IPS-15b (cell line): ENCODE data around the gene CCDC78.

Source experiments
- H3K27me3 ChIP-seq: one replicate; pipeline ENCODE4 v1.6.1; 2013; ENCODE audit warnings: low read length; ENCODE audit not compliant: control insufficient read depth, insufficient read depth
- H3K36me3 ChIP-seq: one replicate; pipeline ENCODE4 v1.6.1; 2013; ENCODE audit warnings: low read length; ENCODE audit not compliant: control insufficient read depth, insufficient read depth
- H3K4me1 ChIP-seq: one replicate; pipeline ENCODE4 v1.6.1; 2013; ENCODE audit warnings: mild to moderate bottlenecking, low read length; ENCODE audit not compliant: control insufficient read depth, insufficient read depth
- H3K4me3 ChIP-seq: one replicate; pipeline ENCODE4 v1.5.1; 2013; ENCODE audit warnings: low read depth, low read length
- H3K9ac ChIP-seq: one replicate; pipeline ENCODE4 v1.6.1; 2013; ENCODE audit warnings: low read depth, mild to moderate bottlenecking, low read length
- H3K9me3 ChIP-seq: one replicate; pipeline ENCODE4 v1.6.1; 2013; ENCODE audit warnings: mild to moderate bottlenecking, low read length; ENCODE audit not compliant: control insufficient read depth, insufficient read depth

CCDC78 gene

DNA sequence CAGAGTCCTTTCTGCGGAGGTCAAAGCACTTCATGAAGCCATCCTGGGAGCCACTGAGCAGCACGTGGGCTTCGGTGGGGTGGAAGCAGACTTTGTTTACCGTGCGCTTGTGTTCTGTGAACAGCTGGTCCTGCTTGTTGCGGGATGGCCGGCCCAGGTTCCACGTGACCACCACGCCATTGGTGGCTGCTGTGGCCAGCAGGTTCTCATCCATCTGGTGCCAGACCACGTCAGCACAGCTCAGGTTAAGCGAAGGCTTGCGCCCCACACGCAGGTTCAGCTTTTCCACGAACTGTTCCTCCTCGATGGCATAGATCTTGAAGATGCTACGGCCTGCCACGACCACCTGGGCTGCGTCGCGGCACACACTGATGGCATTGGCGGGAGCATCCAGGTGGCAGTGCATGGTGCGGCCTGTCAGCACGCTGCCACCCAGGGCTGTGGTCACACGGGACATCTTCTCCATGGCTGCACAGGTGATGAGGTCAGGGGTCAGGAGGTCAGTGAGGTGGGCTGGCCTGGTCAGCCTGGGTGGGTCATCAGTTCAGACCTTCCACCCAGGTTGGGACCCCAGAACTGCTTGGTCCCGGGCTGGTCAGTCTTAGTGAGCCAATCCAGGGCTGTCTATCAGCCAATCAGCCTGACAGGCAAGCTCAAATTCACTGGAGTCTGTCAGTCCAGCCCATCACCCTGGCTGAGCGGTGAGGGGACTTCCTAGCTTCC, 36.9 kb downstream of the CCDC78 start:
- Histone ChIP-seq H3K9ac (peak overlapping the region; percentile 77), H3K9me3 (no peaks in the 10 kb centered on the region), H3K4me3 (peak overlapping the region; percentile 84), H3K36me3 (peaks cover 18% of the 10 kb centered on the region), H3K27me3 (peaks cover 21% of the 10 kb centered on the region), H3K4me1 (no peaks in the 10 kb centered on the region)

- Histone ChIP-seq H3K36me3 (peaks cover 28% of the 10 kb centered on the region), H3K4me3 (no peak overlapping the region), H3K9me3 (no peaks in the 10 kb centered on the region), H3K9ac (no peak overlapping the region), H3K27me3 (peaks cover 12% of the 10 kb centered on the region), H3K4me1 (peaks cover 3% of the 10 kb centered on the region)
Observed at GRCh38 chr16:687499-687898, 38.7 kb downstream of the CCDC78 start.

DNA sequence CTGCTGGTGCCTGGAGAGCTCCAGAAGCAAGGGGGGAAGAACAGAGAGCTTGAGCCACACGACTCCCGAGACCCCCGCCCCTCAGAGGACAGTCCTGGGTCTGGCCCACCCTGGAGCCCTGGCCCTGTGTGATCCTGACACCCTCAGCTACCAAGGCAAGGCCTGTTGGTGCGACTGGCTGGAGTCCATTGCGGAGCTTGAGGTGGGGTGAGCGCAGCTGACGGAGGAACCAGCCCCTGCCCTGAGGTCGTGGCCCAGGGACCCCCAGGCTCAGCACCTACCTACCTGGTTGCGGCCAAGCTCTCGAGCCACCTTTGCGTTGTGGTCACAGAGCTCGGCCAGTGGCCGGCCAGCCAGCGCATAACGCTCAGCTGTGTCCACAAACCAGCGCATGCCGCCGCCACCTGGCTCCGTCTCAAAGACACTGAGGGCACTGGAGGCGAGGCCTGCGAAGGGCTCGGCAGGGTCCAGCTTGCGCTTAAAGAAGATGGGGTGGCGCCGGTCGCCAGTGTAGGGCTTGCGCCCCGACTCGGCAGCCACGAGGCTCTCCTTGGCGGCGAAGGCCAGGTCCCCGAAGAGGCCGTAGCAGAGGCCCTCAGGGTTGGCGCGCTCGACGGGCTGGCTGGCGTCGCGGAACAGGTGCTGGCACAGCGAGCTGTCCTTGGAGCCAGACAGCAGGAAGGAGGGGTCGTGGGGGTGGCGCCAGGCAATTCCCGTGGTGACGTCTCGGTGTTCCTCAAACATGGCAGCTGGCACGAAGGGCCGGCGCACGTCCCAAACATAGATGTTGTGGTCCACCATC, 39.6 kb downstream of the CCDC78 start:
- peaks cover 4% of the 10 kb centered on the region for H3K27me3 ChIP-seq
- H3K9ac ChIP-seq, result no peak overlapping the region
- H3K4me1 ChIP-seq, result peaks cover 3% of the 10 kb centered on the region
- H3K4me3 ChIP-seq, result no peak overlapping the region
- peaks cover 36% of the 10 kb centered on the region for H3K36me3 ChIP-seq
- H3K9me3 ChIP-seq, result no peaks in the 10 kb centered on the region

DNA sequence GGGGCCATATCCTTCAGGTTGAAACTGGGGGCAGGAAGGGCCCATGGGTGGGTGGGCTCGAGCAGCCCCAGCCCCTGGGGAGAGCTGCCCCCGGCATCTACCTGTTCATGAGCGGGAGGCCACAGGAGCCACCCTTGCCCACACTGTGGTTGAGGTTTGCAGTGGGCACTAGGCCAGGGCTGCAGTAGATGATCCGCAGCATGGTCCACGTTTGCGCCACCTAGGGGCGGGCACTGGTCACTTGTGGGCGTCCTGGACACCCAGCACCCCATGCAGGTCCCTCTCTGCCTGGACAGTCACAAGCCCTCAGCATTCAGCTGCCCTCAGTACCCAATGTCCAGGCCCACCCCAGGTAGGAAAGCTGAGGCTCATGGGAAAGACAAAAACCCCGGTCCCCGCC, 40.3 kb downstream of the CCDC78 start:
- H3K27me3 ChIP-seq, result peaks cover under 1% of the 10 kb centered on the region
- peaks cover 3% of the 10 kb centered on the region for H3K4me1 ChIP-seq
- H3K4me3 ChIP-seq, result no peak overlapping the region
- H3K9ac ChIP-seq, result no peak overlapping the region
- no peaks in the 10 kb centered on the region for H3K9me3 ChIP-seq
- peaks cover 39% of the 10 kb centered on the region for H3K36me3 ChIP-seq

GRCh38 chr16:684961-685696, 41.1 kb downstream of the CCDC78 start:
- H3K9me3 ChIP-seq, result no peaks in the 10 kb centered on the region
- peaks cover 39% of the 10 kb centered on the region for H3K36me3 ChIP-seq
- no peak overlapping the region for H3K4me3 ChIP-seq
- H3K4me1 ChIP-seq, result peaks cover 3% of the 10 kb centered on the region
- H3K27me3 ChIP-seq, result no peaks in the 10 kb centered on the region
- no peak overlapping the region for H3K9ac ChIP-seq

DNA sequence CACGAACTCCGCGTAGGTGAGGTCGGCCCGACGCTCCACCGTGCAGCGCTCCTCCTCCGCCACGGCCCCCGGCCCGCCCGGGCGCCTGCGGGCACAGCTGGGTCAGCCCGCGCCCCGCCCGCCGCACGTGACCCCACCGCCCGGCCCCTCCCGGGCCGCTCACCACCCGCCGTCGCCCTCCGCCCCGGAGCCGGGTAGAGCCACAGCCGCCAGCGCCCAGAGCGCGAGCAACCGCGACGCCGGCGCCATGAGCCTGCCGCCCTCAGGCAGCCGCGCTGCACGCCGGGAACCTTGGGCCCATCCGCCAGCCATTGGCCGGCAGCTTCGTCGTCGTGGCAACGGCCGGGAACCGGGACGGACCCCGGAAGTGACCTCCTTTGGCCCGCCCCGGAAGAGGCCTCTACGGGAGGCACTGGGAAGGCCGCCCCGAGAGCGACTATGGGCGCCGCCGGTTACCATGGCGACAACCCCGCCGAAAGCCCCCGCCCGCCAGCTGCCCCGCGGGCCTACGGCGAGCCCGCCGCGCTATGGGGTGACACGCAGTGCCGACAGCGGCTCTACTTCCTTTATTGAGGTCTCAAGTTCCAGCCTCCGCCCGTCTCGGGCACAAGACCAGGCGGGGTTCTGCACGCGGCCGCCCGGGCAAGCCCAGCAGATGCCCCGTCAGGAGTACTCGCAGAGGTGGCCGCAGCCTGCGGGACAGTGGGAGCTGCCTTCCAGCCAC, 42.0 kb downstream of the CCDC78 start, which contains the start of gene JMJD8:
Gene JMJD8, minus strand, starts transcription at position 264 of the 724 bp plus-strand sequence. Its CDS starts 15 bp downstream, at position 249.
- Histone ChIP-seq H3K9me3 (no peaks in the 10 kb centered on the region), H3K27me3 (no peaks in the 10 kb centered on the region), H3K9ac (peak within 1 kb of the TSS; percentile 70), H3K36me3 (peaks cover 39% of the 10 kb centered on the region), H3K4me3 (peak within 1 kb of the TSS; percentile 75), H3K4me1 (peaks cover 3% of the 10 kb centered on the region)

GRCh38 chr16:683396-684070, 42.7 kb downstream of the CCDC78 start:
- Histone ChIP-seq H3K36me3 (peaks cover 39% of the 10 kb centered on the region), H3K4me1 (peaks cover 3% of the 10 kb centered on the region), H3K9me3 (no peaks in the 10 kb centered on the region), H3K27me3 (no peaks in the 10 kb centered on the region), H3K4me3 (peak overlapping the region; percentile 75), H3K9ac (peak overlapping the region; percentile 70)

DNA sequence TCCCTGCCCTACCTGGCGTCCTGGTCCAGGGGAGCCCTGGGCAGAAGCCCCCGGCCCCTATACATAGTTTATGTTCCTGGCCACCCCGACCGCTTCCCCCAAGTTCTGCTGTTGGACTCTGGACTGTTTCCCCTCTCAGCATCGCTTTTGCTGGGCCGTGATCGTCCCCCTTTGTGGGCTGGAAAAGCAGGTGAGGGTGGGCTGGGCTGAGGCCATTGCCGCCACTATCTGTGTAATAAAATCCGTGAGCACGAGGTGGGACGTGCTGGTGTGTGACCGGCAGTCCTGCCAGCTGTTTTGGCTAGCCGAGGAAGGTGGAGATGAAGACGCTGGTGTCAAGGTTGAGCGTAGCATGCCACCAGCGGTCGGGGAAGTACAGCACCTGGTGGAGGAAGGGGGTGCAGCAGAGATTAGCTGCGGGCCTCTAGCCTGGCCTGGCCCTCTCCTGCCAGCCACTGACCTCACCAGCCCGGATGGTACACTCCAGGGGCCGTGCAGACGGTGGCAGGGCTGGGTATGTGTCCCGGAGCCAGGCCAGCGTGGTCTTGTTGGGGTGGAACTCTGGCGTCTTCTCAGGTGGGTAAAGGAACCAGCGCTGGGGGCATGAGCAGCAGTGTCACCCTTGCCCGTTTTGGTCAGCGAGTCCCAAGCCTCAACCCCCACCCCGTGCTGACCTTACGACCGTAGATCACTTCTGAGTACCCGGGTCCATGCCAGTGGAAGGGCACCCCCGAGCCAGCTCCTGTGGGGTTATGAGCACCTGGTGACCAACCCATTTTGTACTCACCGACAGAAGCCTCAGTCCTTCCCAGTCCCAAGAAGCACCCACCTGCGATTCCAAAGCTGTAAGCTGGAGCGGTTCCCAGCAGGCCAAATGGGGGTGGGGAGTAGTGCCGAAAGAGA, 43.5 kb downstream of the CCDC78 start:
- Histone ChIP-seq H3K9me3 (no peaks in the 10 kb centered on the region), H3K36me3 (peaks cover 39% of the 10 kb centered on the region), H3K27me3 (no peaks in the 10 kb centered on the region), H3K9ac (no peak overlapping the region), H3K4me3 (peak overlapping the region; percentile 75), H3K4me1 (peaks cover 3% of the 10 kb centered on the region)

DNA sequence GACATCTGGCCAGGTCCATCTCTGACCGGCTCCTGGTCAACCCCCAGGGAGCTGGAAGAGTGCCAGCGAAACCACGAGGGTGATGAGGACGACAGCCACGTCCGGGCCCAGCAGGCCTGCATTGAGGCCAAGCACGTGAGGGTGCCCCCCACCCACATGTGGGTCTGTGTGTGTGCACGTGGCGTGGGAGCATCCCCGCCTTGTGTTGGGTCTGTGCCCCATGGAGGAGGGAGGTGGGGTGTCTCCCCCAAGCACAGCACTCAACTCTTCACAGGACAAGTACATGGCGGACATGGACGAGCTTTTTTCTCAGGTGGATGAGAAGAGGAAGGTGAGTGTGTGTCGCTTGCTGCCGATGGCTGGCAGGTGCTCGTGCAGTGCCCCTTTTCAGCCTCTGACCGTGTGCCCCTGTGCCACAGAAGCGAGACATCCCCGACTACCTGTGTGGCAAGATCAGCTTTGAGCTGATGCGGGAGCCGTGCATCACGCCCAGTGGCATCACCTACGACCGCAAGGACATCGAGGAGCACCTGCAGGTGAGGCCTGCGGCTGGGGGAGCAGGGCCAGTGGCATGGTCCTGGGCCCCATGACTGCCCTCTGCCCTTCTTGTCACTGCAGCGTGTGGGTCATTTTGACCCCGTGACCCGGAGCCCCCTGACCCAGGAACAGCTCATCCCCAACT, 44.4 kb downstream of the CCDC78 start:
- Histone ChIP-seq H3K4me1 (peaks cover 3% of the 10 kb centered on the region), H3K9me3 (no peaks in the 10 kb centered on the region), H3K9ac (no peak overlapping the region), H3K27me3 (no peaks in the 10 kb centered on the region), H3K36me3 (peaks cover 39% of the 10 kb centered on the region), H3K4me3 (peak overlapping the region; percentile 69)
